Erythroblast (primary cell): Measurements from ENCODE around the gene PLP2.

Source experiments
- GATA1 ChIP-seq: IDR thresholded peaks from 2 replicates; pipeline ENCODE4 v1.6.1; 2011; ENCODE audit warnings: low read depth, mild to moderate bottlenecking, control low read depth, low read length, moderate library complexity
- POLR2A ChIP-seq: IDR thresholded peaks from 2 replicates; pipeline ENCODE4 v1.6.1; 2011; ENCODE audit warnings: mild to moderate bottlenecking, low read length

GRCh38 chrX:49122499-49122898 lies 49.2 kb upstream of the PLP2 start:
- no peak for TF ChIP-seq POLR2A
- TF ChIP-seq GATA1 = no peak
